WTC11 (cell line): ENCODE measurements around the gene CSPG4. TPM values are rescaled to one million over a fixed set of nuclear protein-coding genes. Genes with fewer than 3 reads are reported as not detected.
"Not testable (repeated sequence)": the region's sequence is repeated elsewhere in the genome, so short reads cannot be mapped to it uniquely, and the experiment has no call there.

Experiments
- ATAC-seq: fragments of 200-7000 bp; cut with Tn5 transposase; 2 replicates; pipeline ENCODE4 v1.10.0; 2021; ENCODE audit warnings: mild to moderate bottlenecking, moderate library complexity
- CTCF ChIA-PET: fragments of 300-600 bp; sonication (Branson Sonifier 250); formaldehyde crosslinking; loops from one replicate; lab custom pipeline; 2021; ENCODE audit warnings: antibody characterized with exemption; lab: Charles Lee
- POLR2A ChIA-PET: fragments of 350-600 bp; sonication (Branson Sonifier 250); formaldehyde crosslinking; loops from one replicate; lab custom pipeline; 2021; ENCODE audit warnings: antibody characterized with exemption; lab: Charles Lee
- DNase-seq: peaks from one replicate; pipeline ENCODE4 v3.0.0; 2021; ENCODE audit warnings: low spot score
- H3K27ac Mint-ChIP-seq: 2 replicates; pipeline ENCODE4 v1.8.0; 2021; ENCODE audit warnings: mixed read lengths
- H3K27me3 Mint-ChIP-seq: 2 replicates; pipeline ENCODE4 v1.8.0; 2021; ENCODE audit warnings: low read depth, mild to moderate bottlenecking, moderate library complexity, mixed read lengths
- H3K36me3 Mint-ChIP-seq: 2 replicates; pipeline ENCODE4 v1.8.0; 2021; ENCODE audit warnings: mixed read lengths
- H3K4me1 Mint-ChIP-seq: 2 replicates; pipeline ENCODE4 v1.8.0; 2022; ENCODE audit warnings: mixed read lengths
- H3K4me3 Mint-ChIP-seq: 2 replicates; pipeline ENCODE4 v1.8.0; 2021; ENCODE audit warnings: mild to moderate bottlenecking, moderate library complexity, mixed read lengths
- H3K9me3 Mint-ChIP-seq: 2 replicates; pipeline ENCODE4 v1.8.0; 2021; ENCODE audit warnings: mixed read lengths
- ESRRA ChIP-seq: sonication (generic); formaldehyde crosslinking; IDR thresholded peaks from 2 replicates; pipeline ENCODE4 v1.8.1; 2022; ENCODE audit warnings: mild to moderate bottlenecking, missing genetic modification reagents, borderline replicate concordance
- NFE2L1 ChIP-seq: sonication (generic); formaldehyde crosslinking; IDR thresholded peaks from 2 replicates; pipeline ENCODE4 v1.8.1; 2023; ENCODE audit warnings: missing genetic modification reagents
- NR1H2 ChIP-seq: sonication (generic); formaldehyde crosslinking; IDR thresholded peaks from 2 replicates; pipeline ENCODE4 v1.9.0; 2021; ENCODE audit warnings: mild to moderate bottlenecking, moderate library complexity, missing genetic modification reagents
- NR3C1 ChIP-seq: sonication (generic); formaldehyde crosslinking; conservative IDR thresholded peaks from 2 replicates; pipeline ENCODE4 v1.8.1; 2023; ENCODE audit warnings: low read depth, mild to moderate bottlenecking, missing genetic modification reagents
- SMAD3 ChIP-seq: sonication (generic); formaldehyde crosslinking; IDR thresholded peaks from 2 replicates; pipeline ENCODE4 v1.8.0; 2022; ENCODE audit warnings: missing genetic modification reagents, mild to moderate bottlenecking, borderline replicate concordance
- SP1 ChIP-seq: sonication (generic); formaldehyde crosslinking; conservative IDR thresholded peaks from 2 replicates; pipeline ENCODE4 v1.8.1; 2022; ENCODE audit warnings: missing genetic modification reagents
- TP53 ChIP-seq: sonication (generic); formaldehyde crosslinking; IDR thresholded peaks from 2 replicates; pipeline ENCODE4 v1.8.1; 2023; ENCODE audit warnings: mild to moderate bottlenecking, missing genetic modification reagents
- ZNF263 ChIP-seq: sonication (generic); formaldehyde crosslinking; IDR thresholded peaks from 2 replicates; pipeline ENCODE4 v1.8.1; 2022; ENCODE audit warnings: low read depth, mild to moderate bottlenecking, moderate library complexity, missing genetic modification reagents
- ZNF423 ChIP-seq: fragments of 250-450 bp; sonication (Bioruptor Pico); IDR thresholded peaks from 2 replicates; pipeline ENCODE4 v2.1.2; 2022; ENCODE audit warnings: mild to moderate bottlenecking, moderate library complexity
- total RNA-seq: library from RNA; stranded (reverse); gene quantifications from 3 replicates; pipeline ENCODE4 v1.2.3, GENCODE V29; 2021
- TF ChIP-seq, protein P1 (sequence below): sonication (generic); formaldehyde crosslinking; conservative IDR thresholded peaks from 2 replicates; pipeline ENCODE4 v1.8.1; 2023; ENCODE audit warnings: mild to moderate bottlenecking, low read depth, missing genetic modification reagents, moderate library complexity
- TF ChIP-seq, protein P2 (sequence below): fragments of 250-450 bp; sonication (Bioruptor Pico); conservative IDR thresholded peaks from 2 replicates; pipeline ENCODE4 v1.9.0; 2021; ENCODE audit warnings: mild to moderate bottlenecking
- TF ChIP-seq, protein P3 (sequence below): sonication (generic); formaldehyde crosslinking; IDR thresholded peaks from 2 replicates; pipeline ENCODE4 v1.8.0; 2023; ENCODE audit warnings: missing genetic modification reagents, mild to moderate bottlenecking, borderline replicate concordance
- TF ChIP-seq, protein P4 (sequence below): fragments of 200-600 bp; IDR thresholded peaks from 2 replicates; pipeline ENCODE4 v1.8.0; 2022; ENCODE audit warnings: antibody characterized with exemption

Gene CSPG4
- total RNA-seq, 1 experiment from 2014 or later: 2.9 TPM

DNA sequence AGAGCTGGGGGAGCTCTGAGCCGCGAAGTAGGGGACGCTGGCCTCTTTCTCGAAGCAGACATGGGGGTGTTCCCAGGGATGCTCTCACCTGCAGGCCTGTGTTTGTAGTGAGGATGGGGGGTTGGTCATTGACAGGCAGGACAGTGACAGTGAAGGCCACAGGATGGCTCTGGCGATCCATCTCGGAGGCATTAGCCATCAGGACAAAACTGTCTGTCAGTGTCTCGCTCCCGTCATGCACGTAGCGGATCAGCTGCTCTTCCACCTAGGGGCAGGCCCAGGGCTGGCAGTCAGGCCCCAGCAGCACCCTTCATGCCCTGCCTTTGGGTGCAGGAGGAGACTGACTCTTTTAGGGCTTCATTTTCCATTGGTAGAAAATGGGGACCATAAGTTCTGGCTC is 28.0 kb downstream of the CSPG4 start:
- peaks cover 21% of the 10 kb centered on the region for H3K4me1 Mint-ChIP-seq

DNA sequence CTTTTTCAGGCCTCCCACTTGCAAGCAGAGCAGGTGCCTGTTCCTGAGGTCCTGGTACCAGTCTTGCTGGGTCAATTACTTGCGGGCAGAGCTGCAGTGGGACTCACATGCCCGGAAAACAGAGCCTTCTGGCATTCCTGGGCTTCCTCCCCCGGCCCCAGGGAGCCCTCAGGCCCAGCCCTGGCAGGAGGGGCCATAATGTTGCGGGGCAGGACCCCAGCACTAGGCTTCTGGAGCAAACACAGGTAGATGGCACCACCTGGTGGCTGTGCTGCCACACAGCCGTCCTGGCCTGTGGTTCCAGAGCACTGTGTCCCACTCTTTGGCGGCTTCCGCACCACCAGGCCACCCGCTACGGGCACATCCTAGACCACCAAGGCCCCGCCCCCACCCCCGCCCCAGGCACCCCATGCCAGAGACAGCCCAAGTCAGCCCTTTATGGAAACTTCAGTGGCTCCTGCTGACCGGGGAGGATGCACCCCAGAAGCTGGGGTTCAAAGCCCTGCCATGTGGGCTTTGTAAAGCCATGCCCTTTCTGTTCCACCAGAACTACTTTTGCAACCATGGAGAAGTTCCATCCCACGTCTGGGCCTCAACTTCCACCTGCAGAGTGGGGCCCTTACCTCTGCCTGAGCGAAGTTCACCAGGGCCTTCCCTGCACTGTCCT is 28.9 kb downstream of the CSPG4 start:
- POLR2A ChIA-PET: not testable (repeated sequence)

More for the DNA sequence above, 28.0 kb downstream of the CSPG4 start:
- Mint-ChIP-seq H3K4me3 (no peak overlapping the region), H3K36me3 (peaks cover 3% of the 10 kb centered on the region; the same call in 1 of the 2 replicates), H3K27me3 (0 out of 2 replicates have a peak, but pooled peaks cover 2% of the 10 kb centered on the region), H3K27ac (no peak overlapping the region), H3K9me3 (peaks cover 3% of the 10 kb centered on the region; the same call in 1 of the 2 replicates)
- POLR2A ChIA-PET: no interaction called here
- CTCF ChIA-PET: interaction anchor here (0.8 to 3.4 kb wide), 19 partner anchors 9 to 317 kb away, joined by 3 to 38 read pairs (median 5); partner anchors contain the start of genes IMP3, MAN2C1, SIN3A and SNUPN
- ATAC-seq (no peak), DNase-seq (no peak)
- TF ChIP-seq, protein P1, sequence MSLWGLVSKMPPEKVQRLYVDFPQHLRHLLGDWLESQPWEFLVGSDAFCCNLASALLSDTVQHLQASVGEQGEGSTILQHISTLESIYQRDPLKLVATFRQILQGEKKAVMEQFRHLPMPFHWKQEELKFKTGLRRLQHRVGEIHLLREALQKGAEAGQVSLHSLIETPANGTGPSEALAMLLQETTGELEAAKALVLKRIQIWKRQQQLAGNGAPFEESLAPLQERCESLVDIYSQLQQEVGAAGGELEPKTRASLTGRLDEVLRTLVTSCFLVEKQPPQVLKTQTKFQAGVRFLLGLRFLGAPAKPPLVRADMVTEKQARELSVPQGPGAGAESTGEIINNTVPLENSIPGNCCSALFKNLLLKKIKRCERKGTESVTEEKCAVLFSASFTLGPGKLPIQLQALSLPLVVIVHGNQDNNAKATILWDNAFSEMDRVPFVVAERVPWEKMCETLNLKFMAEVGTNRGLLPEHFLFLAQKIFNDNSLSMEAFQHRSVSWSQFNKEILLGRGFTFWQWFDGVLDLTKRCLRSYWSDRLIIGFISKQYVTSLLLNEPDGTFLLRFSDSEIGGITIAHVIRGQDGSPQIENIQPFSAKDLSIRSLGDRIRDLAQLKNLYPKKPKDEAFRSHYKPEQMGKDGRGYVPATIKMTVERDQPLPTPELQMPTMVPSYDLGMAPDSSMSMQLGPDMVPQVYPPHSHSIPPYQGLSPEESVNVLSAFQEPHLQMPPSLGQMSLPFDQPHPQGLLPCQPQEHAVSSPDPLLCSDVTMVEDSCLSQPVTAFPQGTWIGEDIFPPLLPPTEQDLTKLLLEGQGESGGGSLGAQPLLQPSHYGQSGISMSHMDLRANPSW (CRISPR knock-in tag): no peak
- no peak for TF ChIP-seq NFE2L1 (CRISPR knock-in tag)
- TF ChIP-seq SMAD3 (CRISPR knock-in tag): no peak
- no peak for TF ChIP-seq TP53 (CRISPR knock-in tag)
- TF ChIP-seq, protein P2, sequence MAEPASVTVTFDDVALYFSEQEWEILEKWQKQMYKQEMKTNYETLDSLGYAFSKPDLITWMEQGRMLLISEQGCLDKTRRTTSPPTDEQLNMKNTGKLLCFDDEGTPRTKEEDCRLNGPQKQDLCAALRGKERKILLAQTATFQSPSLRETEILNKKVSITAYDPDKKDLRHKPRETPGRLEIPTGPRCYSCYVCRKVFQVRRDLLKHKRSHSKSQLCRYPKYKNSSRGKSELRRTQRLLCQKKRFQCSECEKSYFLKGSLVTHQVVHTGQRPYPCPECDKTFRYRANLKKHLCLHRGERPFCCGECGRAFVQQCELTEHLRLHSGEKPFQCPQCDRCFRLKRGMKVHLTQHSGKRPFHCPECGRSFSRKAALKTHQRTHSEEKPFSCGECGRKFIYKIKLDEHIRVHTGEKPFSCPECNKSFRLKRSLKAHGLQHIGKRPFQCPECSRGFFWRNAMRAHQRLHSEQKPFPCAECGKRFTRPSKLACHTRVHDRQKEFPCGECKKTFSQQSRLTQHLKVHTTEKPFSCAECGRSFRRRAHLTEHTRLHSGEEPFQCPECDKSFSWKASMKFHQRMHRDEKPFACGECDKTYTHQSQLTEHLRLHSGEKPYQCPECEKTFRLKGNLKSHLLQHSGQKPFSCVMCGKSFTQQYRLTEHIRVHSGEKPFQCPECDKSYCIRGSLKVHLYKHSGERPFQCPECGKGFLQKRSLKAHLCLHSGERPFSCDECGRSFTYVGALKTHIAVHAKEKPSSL (CRISPR knock-in tag): no peak
- TF ChIP-seq NR1H2 (CRISPR knock-in tag): no peak
- no peak for TF ChIP-seq ESRRA
- no peak for TF ChIP-seq ZNF263 (CRISPR knock-in tag)
- TF ChIP-seq, protein P3, sequence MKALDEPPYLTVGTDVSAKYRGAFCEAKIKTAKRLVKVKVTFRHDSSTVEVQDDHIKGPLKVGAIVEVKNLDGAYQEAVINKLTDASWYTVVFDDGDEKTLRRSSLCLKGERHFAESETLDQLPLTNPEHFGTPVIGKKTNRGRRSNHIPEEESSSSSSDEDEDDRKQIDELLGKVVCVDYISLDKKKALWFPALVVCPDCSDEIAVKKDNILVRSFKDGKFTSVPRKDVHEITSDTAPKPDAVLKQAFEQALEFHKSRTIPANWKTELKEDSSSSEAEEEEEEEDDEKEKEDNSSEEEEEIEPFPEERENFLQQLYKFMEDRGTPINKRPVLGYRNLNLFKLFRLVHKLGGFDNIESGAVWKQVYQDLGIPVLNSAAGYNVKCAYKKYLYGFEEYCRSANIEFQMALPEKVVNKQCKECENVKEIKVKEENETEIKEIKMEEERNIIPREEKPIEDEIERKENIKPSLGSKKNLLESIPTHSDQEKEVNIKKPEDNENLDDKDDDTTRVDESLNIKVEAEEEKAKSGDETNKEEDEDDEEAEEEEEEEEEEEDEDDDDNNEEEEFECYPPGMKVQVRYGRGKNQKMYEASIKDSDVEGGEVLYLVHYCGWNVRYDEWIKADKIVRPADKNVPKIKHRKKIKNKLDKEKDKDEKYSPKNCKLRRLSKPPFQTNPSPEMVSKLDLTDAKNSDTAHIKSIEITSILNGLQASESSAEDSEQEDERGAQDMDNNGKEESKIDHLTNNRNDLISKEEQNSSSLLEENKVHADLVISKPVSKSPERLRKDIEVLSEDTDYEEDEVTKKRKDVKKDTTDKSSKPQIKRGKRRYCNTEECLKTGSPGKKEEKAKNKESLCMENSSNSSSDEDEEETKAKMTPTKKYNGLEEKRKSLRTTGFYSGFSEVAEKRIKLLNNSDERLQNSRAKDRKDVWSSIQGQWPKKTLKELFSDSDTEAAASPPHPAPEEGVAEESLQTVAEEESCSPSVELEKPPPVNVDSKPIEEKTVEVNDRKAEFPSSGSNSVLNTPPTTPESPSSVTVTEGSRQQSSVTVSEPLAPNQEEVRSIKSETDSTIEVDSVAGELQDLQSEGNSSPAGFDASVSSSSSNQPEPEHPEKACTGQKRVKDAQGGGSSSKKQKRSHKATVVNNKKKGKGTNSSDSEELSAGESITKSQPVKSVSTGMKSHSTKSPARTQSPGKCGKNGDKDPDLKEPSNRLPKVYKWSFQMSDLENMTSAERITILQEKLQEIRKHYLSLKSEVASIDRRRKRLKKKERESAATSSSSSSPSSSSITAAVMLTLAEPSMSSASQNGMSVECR (CRISPR knock-in tag): no peak
- no peak for TF ChIP-seq ZNF423 (CRISPR knock-in tag)
- TF ChIP-seq NR3C1 (CRISPR knock-in tag): no peak

More for the DNA sequence above, 28.9 kb downstream of the CSPG4 start:
- H3K4me1 Mint-ChIP-seq: peaks cover 30% of the 10 kb centered on the region
- not testable (repeated sequence) for H3K36me3 Mint-ChIP-seq, H3K27ac Mint-ChIP-seq, H3K27me3 Mint-ChIP-seq, H3K4me3 Mint-ChIP-seq, H3K9me3 Mint-ChIP-seq
- CTCF ChIA-PET: interaction anchor here (0.5 to 3.4 kb wide), 15 partner anchors 10 to 1251 kb away, joined by 3 to 24 read pairs (median 4); partner anchors contain the start of genes MAN2C1, SIN3A, SNUPN and SNX33
- TF ChIP-seq SP1: peak; percentile 51; the same call in 1 of the 2 replicates
- TF ChIP-seq, protein P4, sequence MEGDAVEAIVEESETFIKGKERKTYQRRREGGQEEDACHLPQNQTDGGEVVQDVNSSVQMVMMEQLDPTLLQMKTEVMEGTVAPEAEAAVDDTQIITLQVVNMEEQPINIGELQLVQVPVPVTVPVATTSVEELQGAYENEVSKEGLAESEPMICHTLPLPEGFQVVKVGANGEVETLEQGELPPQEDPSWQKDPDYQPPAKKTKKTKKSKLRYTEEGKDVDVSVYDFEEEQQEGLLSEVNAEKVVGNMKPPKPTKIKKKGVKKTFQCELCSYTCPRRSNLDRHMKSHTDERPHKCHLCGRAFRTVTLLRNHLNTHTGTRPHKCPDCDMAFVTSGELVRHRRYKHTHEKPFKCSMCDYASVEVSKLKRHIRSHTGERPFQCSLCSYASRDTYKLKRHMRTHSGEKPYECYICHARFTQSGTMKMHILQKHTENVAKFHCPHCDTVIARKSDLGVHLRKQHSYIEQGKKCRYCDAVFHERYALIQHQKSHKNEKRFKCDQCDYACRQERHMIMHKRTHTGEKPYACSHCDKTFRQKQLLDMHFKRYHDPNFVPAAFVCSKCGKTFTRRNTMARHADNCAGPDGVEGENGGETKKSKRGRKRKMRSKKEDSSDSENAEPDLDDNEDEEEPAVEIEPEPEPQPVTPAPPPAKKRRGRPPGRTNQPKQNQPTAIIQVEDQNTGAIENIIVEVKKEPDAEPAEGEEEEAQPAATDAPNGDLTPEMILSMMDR: peak; percentile 87
- DNase-seq (peak; percentile 94), ATAC-seq (peak; percentile 85)
